ENCODE measurements around the gene HFM1.
"Not testable (repeated sequence)": the region's sequence is repeated elsewhere in the genome, so short reads cannot be mapped to it uniquely, and the experiment has no call there.

HFM1 gene

DNA sequence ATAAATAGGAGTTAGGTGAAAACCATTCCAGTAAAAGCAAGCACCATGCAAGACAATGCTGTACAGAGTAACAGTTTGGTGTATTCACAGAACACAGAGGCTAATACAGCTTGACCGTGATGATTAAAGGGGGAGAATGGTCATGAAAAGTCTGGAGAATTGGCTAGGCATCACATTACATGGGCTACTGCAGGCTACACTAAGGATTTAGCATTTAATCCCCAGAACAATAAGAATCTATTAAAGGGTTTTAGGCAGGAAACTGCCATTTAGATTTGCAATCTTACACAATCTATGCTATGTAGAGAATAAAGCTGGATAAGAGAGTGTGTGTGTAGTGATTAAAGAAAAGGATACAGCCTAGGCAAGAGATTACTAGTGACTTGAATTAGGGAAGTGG lies 30.6 kb downstream of the HFM1 start:
- Histone ChIP-seq H3K9me3 (ENCODE audit: control insufficient read depth, insufficient read depth, low read length) (no peaks in the 10 kb centered on the region), H3K27ac (ENCODE audit: low read depth, low read length) (no peak overlapping the region), H3K27me3 (ENCODE audit: control insufficient read depth, insufficient read depth, low read length) (no peaks in the 10 kb centered on the region), H3K9ac (ENCODE audit: low read depth, low read length) (no peak overlapping the region), H3K36me3 (ENCODE audit: control insufficient read depth, insufficient read depth, low read length) (no peaks in the 10 kb centered on the region), H3K4me3 (ENCODE audit: low read depth, low read length) (no peak overlapping the region), H3K4me1 (ENCODE audit: control insufficient read depth, insufficient read depth, low read length) (no peaks in the 10 kb centered on the region)

DNA sequence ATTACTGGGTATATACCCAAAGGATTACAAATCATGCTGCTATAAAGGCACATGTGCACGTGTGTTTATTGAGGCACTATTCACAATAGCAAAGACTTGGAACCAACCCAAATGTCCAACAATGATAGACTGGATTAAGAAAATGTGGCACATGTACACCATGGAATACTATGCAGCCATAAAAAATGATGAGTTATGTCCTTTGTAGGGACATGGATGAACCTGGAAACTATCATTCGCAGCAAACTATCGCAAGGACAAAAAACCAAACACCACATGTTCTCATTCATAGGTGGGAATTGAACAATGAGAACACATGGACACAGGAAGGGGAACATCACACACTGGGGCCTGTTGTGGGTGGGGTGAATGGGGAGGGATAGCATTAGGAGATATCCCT lies 32.4 kb downstream of the HFM1 start:
- not testable (repeated sequence) for H3K27ac ChIP-seq (ENCODE audit: low read depth, low read length); H3K9ac ChIP-seq (ENCODE audit: low read depth, low read length); H3K4me1 ChIP-seq (ENCODE audit: control insufficient read depth, insufficient read depth, low read length); H3K27me3 ChIP-seq (ENCODE audit: control insufficient read depth, insufficient read depth, low read length); H3K9me3 ChIP-seq (ENCODE audit: control insufficient read depth, insufficient read depth, low read length); H3K36me3 ChIP-seq (ENCODE audit: control insufficient read depth, insufficient read depth, low read length); H3K4me3 ChIP-seq (ENCODE audit: low read depth, low read length)

DNA sequence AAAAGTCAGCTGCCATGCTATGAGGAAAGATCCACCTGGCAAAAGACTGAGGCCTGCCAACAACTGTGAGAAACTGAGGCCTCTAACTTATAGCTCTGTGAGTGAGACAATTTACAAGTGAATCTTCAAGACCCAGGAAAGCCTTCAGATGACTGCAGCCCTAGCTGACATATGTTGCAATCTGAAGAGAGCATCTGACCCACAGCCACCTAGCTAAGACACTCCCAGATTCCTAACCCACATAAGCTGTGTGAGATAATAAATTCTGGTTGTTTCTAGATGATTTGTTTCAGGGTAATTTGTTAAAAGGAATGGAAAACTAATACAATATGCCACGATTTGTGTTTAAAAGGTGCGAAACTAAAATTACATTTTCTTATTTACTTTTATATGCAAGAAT lies 55.1 kb downstream of the HFM1 start:
- H3K9ac ChIP-seq (ENCODE audit: low read depth, low read length): no peak overlapping the region
- no peak overlapping the region for H3K4me3 ChIP-seq (ENCODE audit: low read depth, low read length)
- no peak overlapping the region for H3K27ac ChIP-seq (ENCODE audit: low read depth, low read length)
- H3K9me3 ChIP-seq (ENCODE audit: control insufficient read depth, insufficient read depth, low read length): no peaks in the 10 kb centered on the region
- no peaks in the 10 kb centered on the region for H3K36me3 ChIP-seq (ENCODE audit: control insufficient read depth, insufficient read depth, low read length)
- no peaks in the 10 kb centered on the region for H3K27me3 ChIP-seq (ENCODE audit: control insufficient read depth, insufficient read depth, low read length)
- H3K4me1 ChIP-seq (ENCODE audit: control insufficient read depth, insufficient read depth, low read length): no peaks in the 10 kb centered on the region

DNA sequence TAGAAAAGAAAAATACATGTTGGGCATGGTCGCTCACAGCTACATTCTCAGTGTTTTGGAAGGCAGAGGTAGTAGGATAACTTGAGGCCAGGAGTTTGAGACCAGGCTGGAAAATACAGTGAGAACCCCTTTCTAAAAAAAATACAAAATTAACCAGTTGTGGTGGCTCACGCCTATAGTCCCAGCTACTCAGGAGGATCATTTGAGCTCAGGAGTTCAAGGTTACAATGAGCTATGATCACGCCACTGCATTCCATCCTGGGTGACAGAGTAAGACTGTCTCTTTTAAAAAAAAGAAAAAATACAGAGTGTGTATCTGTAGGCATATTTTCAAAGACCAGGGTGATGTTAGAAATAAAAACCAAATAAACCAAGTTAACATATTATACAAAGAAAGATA lies 57.8 kb downstream of the HFM1 start:
- no peaks in the 10 kb centered on the region for H3K36me3 ChIP-seq (ENCODE audit: control insufficient read depth, insufficient read depth, low read length)
- no peaks in the 10 kb centered on the region for H3K4me1 ChIP-seq (ENCODE audit: control insufficient read depth, insufficient read depth, low read length)
- H3K27me3 ChIP-seq (ENCODE audit: control insufficient read depth, insufficient read depth, low read length): no peaks in the 10 kb centered on the region
- no peaks in the 10 kb centered on the region for H3K9me3 ChIP-seq (ENCODE audit: control insufficient read depth, insufficient read depth, low read length)
- no peak overlapping the region for H3K27ac ChIP-seq (ENCODE audit: low read depth, low read length)
- no peak overlapping the region for H3K9ac ChIP-seq (ENCODE audit: low read depth, low read length)
- H3K4me3 ChIP-seq (ENCODE audit: low read depth, low read length): no peak overlapping the region

DNA sequence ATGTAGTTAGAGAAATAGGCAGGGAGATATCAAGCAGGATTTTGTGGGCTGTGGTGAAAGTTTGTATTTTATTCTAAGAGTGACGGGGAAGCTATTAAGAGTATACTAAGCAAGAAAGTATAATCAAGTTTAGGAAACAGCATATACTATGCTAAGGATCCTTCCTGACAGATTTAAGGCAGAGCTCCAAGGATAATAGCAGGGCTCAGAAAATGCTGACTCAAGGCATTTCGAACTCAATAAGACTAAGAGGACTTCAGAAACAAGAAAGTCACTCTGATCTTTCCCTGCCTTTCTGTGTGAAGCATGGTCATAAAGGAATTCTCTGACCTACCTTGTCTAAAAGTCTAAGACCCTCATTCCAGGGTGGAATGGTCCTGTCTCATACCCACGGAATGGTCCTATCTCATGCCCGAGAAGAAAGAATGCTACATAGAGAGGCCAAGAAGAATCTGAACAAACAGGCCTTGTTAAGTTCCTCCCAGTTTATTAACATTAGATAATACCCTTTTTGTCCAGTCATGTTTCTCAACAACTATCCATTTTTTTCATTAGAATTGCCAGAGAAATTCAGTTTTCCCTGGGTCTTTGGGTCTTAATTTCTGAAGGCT lies 59.1 kb downstream of the HFM1 start:
- Histone ChIP-seq H3K36me3 (ENCODE audit: control insufficient read depth, insufficient read depth, low read length) (no peaks in the 10 kb centered on the region), H3K4me3 (ENCODE audit: low read depth, low read length) (no peak overlapping the region), H3K27me3 (ENCODE audit: control insufficient read depth, insufficient read depth, low read length) (no peaks in the 10 kb centered on the region), H3K9me3 (ENCODE audit: control insufficient read depth, insufficient read depth, low read length) (no peaks in the 10 kb centered on the region), H3K9ac (ENCODE audit: low read depth, low read length) (no peak overlapping the region), H3K4me1 (ENCODE audit: control insufficient read depth, insufficient read depth, low read length) (no peaks in the 10 kb centered on the region), H3K27ac (ENCODE audit: low read depth, low read length) (no peak overlapping the region)

DNA sequence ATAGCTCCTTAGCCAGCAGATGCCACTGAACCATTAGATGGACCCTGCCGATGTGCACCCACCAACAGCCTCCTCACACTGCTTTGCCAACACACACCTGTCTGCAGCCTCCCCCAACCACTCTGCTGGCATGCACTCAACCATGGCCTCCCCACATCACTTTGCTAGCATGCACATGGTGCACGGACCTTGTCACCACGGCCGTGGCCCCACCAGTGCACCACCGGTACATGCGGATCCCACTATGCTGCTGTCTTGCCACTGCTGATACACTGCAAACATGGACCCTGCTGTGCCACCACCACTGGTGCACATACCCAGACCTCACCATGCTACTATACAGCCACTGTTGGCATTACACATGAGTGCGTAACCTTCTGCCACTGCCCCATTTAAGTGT lies 66.1 kb downstream of the HFM1 start:
- Histone ChIP-seq H3K9me3 (ENCODE audit: control insufficient read depth, insufficient read depth, low read length) (no peaks in the 10 kb centered on the region), H3K9ac (ENCODE audit: low read depth, low read length) (no peak overlapping the region), H3K4me3 (ENCODE audit: low read depth, low read length) (no peak overlapping the region), H3K27me3 (ENCODE audit: control insufficient read depth, insufficient read depth, low read length) (no peaks in the 10 kb centered on the region), H3K27ac (ENCODE audit: low read depth, low read length) (no peak overlapping the region), H3K36me3 (ENCODE audit: control insufficient read depth, insufficient read depth, low read length) (no peaks in the 10 kb centered on the region), H3K4me1 (ENCODE audit: control insufficient read depth, insufficient read depth, low read length) (no peaks in the 10 kb centered on the region)

DNA sequence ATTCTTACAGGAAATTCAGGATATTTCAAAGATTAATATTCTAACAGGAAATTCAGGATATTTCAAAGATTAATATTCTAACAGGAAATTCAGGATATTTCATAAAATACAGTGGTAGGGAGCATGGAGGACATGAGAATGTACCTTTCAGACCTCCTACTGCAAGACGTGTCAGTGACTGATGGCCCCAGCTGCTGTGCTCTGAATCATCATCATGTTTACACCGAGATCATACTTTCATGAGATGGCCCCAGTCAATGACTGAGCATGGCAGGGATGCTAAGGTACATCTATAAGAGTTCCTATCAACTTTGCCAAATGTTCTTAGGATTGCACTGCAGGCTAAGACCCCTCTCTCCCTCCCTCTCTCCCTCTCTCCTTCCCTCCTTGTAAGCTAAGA lies 69.0 kb downstream of the HFM1 start:
- H3K9me3 ChIP-seq (ENCODE audit: control insufficient read depth, insufficient read depth, low read length): no peaks in the 10 kb centered on the region
- no peak overlapping the region for H3K27ac ChIP-seq (ENCODE audit: low read depth, low read length)
- no peaks in the 10 kb centered on the region for H3K36me3 ChIP-seq (ENCODE audit: control insufficient read depth, insufficient read depth, low read length)
- no peak overlapping the region for H3K9ac ChIP-seq (ENCODE audit: low read depth, low read length)
- H3K4me3 ChIP-seq (ENCODE audit: low read depth, low read length): no peak overlapping the region
- H3K4me1 ChIP-seq (ENCODE audit: control insufficient read depth, insufficient read depth, low read length): no peaks in the 10 kb centered on the region
- H3K27me3 ChIP-seq (ENCODE audit: control insufficient read depth, insufficient read depth, low read length): no peaks in the 10 kb centered on the region

DNA sequence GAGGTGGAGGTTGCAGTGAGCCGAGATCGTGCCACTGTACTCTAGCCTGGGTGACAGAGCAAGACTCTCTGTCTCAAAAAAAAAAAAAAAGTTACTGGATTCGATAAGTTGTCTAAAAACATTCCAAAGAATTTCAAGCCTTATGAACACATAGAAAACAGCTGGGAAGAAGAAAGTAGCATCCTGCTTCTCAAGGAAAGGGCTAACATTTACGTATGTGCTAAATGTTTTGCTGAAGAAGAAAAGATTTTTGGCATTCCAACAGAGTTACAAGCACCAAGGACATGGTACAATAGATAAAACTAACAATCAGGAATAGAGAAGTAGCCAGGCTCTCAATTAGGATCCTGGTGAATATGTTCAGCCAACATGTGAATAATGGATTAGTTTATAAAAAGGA lies 69.8 kb downstream of the HFM1 start:
- Histone ChIP-seq H3K9me3 (ENCODE audit: control insufficient read depth, insufficient read depth, low read length) (no peaks in the 10 kb centered on the region), H3K27ac (ENCODE audit: low read depth, low read length) (no peak overlapping the region), H3K4me3 (ENCODE audit: low read depth, low read length) (no peak overlapping the region), H3K4me1 (ENCODE audit: control insufficient read depth, insufficient read depth, low read length) (no peaks in the 10 kb centered on the region), H3K9ac (ENCODE audit: low read depth, low read length) (no peak overlapping the region), H3K36me3 (ENCODE audit: control insufficient read depth, insufficient read depth, low read length) (no peaks in the 10 kb centered on the region), H3K27me3 (ENCODE audit: control insufficient read depth, insufficient read depth, low read length) (no peaks in the 10 kb centered on the region)

DNA sequence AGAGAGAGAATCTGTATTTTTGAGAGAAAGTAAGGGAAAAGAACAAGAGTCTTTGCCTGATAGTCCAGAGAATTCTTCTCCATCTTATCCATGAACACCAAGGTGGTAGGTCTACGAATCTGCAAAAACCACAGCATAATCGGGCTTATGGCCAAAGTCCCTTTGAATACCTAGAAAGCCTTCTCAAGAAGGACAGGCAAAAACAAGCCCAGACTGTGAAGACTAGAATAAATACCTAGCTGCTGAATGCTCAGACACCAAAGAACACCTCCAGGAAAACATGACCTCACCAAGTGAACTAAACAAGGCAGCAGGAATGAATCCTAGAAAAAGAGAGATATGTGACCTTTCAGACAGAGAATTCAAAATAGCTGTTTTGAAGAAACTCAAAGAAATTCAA lies 79.2 kb downstream of the HFM1 start:
- no peak overlapping the region for H3K9ac ChIP-seq (ENCODE audit: low read depth, low read length)
- H3K4me3 ChIP-seq (ENCODE audit: low read depth, low read length): no peak overlapping the region
- H3K36me3 ChIP-seq (ENCODE audit: control insufficient read depth, insufficient read depth, low read length): no peaks in the 10 kb centered on the region
- no peak overlapping the region for H3K27ac ChIP-seq (ENCODE audit: low read depth, low read length)
- H3K27me3 ChIP-seq (ENCODE audit: control insufficient read depth, insufficient read depth, low read length): no peaks in the 10 kb centered on the region
- H3K9me3 ChIP-seq (ENCODE audit: control insufficient read depth, insufficient read depth, low read length): no peaks in the 10 kb centered on the region
- no peaks in the 10 kb centered on the region for H3K4me1 ChIP-seq (ENCODE audit: control insufficient read depth, insufficient read depth, low read length)

DNA sequence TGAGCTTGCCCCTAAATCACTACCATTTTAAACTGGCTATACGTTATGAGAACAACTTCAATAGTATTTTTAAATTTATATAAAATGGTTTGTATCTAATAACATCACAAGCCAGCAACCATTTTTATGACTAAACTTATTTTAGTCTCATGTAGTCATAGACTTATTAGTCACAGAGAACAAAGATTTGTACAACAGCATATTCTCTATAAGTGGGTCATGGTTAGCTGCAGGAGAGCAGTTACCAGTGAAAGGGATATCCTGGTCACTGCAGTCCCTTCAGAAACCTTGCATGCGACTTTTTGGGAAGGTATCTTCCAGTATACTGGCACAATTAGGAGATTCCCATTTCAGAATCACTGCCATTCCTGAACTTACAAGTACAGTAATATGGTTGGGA lies 90.0 kb downstream of the HFM1 start:
- Histone ChIP-seq H3K27ac (ENCODE audit: low read depth, low read length) (no peak overlapping the region), H3K9me3 (ENCODE audit: control insufficient read depth, insufficient read depth, low read length) (peaks cover 7% of the 10 kb centered on the region; the same call in 1 of the 2 replicates), H3K9ac (ENCODE audit: low read depth, low read length) (no peak overlapping the region), H3K4me3 (ENCODE audit: low read depth, low read length) (no peak overlapping the region), H3K27me3 (ENCODE audit: control insufficient read depth, insufficient read depth, low read length) (no peaks in the 10 kb centered on the region), H3K36me3 (ENCODE audit: control insufficient read depth, insufficient read depth, low read length) (no peaks in the 10 kb centered on the region), H3K4me1 (ENCODE audit: control insufficient read depth, insufficient read depth, low read length) (no peaks in the 10 kb centered on the region)

DNA sequence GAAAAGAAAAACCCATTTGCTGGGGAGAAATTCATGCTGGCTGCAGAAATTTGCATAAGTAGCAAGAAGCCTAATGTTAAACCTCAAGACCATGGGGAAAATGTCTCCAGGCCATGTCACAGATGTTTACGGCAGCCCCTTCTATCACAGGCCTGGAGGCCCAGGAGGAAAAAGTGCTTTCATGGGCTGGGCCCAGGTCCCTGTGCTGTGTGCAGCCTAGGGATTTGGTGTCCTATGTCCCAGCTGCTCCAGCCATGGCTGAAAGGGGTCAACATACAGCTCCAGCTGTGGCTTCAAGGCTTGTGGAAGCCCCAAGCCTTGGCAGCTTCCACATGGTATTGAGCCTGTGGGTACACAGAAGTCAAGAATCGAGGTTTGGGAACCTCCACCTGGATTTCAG lies 93.0 kb downstream of the HFM1 start:
- H3K36me3 ChIP-seq (ENCODE audit: control insufficient read depth, insufficient read depth, low read length): no peaks in the 10 kb centered on the region
- no peak overlapping the region for H3K4me3 ChIP-seq (ENCODE audit: low read depth, low read length)
- no peaks in the 10 kb centered on the region for H3K27me3 ChIP-seq (ENCODE audit: control insufficient read depth, insufficient read depth, low read length)
- no peak overlapping the region for H3K9ac ChIP-seq (ENCODE audit: low read depth, low read length)
- peaks cover 14% of the 10 kb centered on the region for H3K9me3 ChIP-seq (ENCODE audit: control insufficient read depth, insufficient read depth, low read length)
- H3K27ac ChIP-seq (ENCODE audit: low read depth, low read length): no peak overlapping the region
- no peaks in the 10 kb centered on the region for H3K4me1 ChIP-seq (ENCODE audit: control insufficient read depth, insufficient read depth, low read length)

DNA sequence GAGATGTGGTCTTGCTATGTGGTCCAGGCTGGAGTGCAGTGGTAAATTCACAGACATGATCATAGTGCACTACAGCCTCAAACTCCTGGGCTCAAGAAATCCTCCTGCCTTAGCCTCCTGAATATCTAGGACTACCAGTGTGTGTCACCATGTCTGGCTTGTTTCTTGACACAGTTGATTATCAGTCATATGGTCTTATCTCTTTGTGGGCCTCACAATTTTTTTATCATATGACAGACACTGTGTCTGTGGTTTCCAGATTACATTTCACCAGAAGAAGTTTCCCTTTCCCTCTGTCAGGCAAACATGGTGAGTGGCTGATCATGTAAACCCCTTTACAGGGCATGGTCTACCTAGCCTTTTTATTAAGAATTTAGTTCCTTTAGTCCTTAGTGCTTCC lies 96.1 kb downstream of the HFM1 start:
- H3K4me3 ChIP-seq (ENCODE audit: low read depth, low read length): no peak overlapping the region; the same call in 1 of the 2 replicates
- peaks cover 14% of the 10 kb centered on the region for H3K9me3 ChIP-seq (ENCODE audit: control insufficient read depth, insufficient read depth, low read length)
- H3K4me1 ChIP-seq (ENCODE audit: control insufficient read depth, insufficient read depth, low read length): no peaks in the 10 kb centered on the region
- H3K27me3 ChIP-seq (ENCODE audit: control insufficient read depth, insufficient read depth, low read length): no peaks in the 10 kb centered on the region
- H3K27ac ChIP-seq (ENCODE audit: low read depth, low read length): no peak overlapping the region
- H3K9ac ChIP-seq (ENCODE audit: low read depth, low read length): no peak overlapping the region
- H3K36me3 ChIP-seq (ENCODE audit: control insufficient read depth, insufficient read depth, low read length): no peaks in the 10 kb centered on the region
